ENCODE measurements around the gene INSYN2B.

The INSYN2B gene

DNA sequence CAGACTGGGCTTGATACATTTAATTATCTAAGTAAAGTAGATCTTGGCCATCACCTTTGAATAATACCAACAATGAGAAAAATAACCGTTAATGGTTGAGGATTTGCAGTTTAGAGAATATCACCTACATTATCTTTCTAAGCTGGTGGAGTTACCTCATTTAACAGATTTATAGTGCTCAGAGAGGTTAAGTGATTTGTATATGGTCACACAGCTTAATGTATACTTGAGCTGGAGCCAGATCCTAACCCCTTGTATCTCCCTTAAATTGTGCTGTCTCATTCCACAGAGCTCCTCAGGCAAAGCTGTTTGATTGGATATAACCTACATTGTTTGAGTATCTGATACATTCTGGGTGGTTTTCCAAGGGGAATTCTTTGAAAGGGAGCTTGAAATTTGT, 57.8 kb downstream of the INSYN2B start:
- no peak for DNase-seq

DNA sequence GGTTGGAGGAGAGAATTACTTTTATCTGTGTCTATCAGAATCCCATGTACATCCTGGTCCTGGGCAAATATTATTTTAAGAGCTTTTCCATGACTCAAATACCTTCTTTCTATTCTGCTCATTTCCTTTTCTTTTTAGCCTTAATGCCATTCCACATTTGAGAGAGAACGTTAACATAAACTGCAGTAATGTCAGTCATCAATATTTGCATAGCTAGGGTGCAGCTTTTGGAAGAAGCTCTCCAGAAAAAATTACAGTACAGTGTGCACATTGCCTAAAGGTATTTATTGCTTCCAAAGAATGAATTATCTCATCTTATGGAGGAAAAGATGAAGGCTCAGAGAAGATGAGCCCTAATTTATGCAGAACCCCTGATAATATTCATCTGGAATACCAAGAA, 58.3 kb downstream of the INSYN2B start:
- DNase-seq = no peak

GRCh38 chr5:169921384-169921783, 58.9 kb downstream of the INSYN2B start:
- no peak for DNase-seq

- no peak for DNase-seq
These were observed 59.8 kb downstream of the INSYN2B start for GRCh38 chr5:169920474-169920873.

DNA sequence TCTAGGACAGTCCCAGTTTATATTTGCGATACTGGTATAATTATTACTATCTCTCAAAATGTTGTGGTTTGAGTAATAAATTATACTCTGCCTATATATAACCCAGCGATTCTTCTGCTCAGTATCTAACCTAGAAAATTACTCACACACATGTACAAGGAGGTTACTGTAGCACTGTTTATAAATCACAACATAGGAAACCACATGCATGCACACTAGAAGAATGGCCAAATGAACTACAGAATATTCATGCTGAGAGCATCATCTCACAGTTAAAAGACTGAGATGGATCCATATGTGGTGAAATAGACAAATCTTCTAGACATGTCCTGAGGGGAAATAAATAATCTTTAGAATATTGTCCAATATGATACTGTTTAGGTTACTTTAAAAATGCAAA, 62.1 kb downstream of the INSYN2B start:
- no peak for DNase-seq

DNA sequence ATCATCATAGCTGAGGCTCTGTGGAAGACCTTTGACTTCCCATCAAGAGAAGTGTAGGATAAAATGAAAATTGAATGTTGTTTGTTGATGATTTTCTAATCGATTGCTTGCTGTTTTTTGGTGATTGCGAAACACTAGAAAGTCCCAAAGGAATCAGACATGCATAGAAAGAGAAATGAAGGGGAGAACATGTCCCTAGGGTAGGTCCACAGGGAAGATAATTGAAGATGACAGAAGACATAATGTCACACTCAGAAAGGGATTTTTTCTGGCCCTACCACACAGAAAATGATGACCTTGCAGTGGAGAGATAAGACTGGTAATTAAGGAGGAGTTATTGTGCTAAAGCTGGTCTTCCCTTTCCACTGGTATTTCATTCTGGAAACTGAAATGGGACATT, 62.8 kb downstream of the INSYN2B start:
- DNase-seq = no peak

GRCh38 chr5:169914766-169915165, 65.5 kb downstream of the INSYN2B start:
- DNase-seq = no peak

DNA sequence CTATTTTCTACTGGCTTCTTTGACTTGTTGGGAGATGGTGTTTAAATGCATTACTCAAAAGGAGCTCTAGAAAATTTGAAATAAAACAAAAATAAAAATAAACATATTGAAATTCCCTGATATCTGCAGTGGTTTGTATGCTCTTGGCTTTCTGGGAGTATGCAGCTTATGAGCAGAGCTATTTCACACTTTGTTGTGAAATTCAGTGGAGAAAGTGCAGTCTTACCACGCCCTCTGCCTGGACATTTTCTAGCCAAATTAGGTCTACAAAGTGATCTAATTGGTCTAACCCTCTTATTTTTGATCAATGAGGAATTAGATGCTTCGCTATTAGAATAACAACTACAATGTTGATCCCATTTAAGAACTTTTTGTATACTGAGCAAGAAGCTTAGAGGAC, 66.8 kb downstream of the INSYN2B start:
- no peak for DNase-seq

DNA sequence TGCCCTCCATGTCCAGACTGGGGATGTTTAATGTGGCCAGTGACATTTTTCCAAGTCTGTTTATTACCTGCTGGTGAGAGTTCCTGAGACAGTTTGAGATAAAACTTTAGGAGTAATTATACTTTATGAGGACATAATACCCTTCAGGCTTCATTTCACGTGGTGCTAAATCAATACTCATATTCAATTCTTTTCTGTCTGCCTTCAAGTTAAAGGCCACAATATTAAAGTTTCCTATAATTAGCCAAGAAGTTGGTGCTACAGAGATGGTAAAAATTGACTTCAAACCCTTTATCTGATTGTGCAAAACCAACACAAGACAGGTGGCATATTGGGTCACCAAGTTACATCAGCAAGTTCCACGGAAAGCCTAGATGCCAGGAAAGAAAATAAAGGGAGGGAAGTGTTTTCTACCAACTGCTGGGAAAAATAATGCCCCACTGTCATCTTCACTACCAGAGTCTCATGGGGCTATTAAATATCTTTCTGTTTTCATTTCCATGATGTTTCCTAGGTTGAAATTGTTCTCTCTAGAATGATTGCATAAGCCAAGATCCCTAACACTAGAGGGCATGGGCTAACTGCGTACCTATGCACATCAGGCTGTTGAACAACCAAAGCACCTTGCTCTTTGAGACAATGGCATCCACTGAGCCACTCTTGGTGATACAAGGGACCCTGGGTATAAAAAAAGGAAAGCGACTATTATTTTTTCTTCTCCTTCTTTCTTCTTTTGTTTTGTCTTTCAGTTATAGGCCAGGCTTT, 68.7 kb downstream of the INSYN2B start:
- no peak for DNase-seq

GRCh38 chr5:169910393-169910792, 69.9 kb downstream of the INSYN2B start:
- DNase-seq = no peak

DNA sequence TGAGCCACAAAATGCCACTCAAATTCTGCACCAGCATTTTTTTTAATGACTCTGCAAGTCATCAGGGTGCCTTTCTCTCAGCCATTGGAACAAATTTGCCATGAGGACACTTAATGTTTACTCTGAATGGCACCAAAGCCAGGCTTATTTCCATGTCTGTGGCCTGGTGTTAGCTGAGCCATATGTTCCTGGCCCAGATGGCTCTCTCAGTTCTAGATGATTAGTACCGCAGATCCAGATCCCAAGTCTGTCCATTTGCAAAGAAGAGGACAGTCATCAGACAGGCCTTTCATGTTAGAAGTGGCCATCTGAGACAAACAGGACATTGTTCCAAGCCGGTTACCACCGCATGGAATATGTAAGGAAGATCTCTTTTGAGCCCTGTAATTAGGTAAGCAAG, 70.3 kb downstream of the INSYN2B start:
- DNase-seq = no peak

GRCh38 chr5:169908864-169909263, 71.4 kb downstream of the INSYN2B start:
- DNase-seq = no peak

GRCh38 chr5:169906745-169907649, 73.3 kb downstream of the INSYN2B start:
- DNase-seq = no peak

GRCh38 chr5:169905017-169905416, 75.3 kb downstream of the INSYN2B start:
- DNase-seq = no peak

- DNase-seq = no peak
These were observed 75.8 kb downstream of the INSYN2B start for GRCh38 chr5:169904508-169904907.

DNA sequence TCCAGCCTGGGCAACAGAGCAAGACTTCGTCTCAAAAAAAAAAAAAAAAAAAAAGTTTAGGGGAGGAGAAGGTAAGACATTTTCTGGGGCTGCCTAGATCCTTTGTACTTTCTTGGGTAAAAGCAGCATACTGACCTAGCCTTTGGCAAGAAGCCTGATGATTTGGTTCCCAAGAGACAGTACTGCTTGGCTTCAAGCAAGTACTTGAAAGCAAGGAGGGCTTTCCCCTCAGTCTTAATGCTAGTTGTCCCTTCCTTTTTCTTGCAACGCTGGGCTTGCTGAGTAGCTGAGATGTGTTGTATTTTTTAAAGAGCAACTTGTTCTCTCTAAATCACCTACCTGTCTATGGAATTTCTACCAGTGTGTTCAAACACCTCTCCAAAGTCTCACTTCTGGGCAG, 76.2 kb downstream of the INSYN2B start:
- no peak for DNase-seq

DNA sequence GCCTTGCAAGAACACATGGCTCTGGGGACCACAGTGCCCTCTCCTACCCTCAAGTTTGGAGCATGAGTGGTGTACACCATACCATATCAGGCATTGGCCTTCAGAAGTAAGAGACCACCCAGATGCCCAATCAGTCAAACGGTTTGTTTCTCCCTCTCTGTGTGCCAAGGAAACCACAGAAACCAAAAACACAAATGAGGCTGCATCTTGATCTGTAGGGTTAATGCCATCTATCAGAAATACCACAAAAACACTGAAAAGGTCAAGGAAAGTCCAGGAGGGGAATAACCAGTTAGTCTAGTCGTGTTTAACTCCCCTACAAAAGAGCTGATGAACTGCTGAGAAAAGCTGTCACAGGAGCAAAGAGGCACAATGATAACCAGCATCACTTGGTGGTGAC, 78.4 kb downstream of the INSYN2B start:
- DNase-seq = no peak

DNA sequence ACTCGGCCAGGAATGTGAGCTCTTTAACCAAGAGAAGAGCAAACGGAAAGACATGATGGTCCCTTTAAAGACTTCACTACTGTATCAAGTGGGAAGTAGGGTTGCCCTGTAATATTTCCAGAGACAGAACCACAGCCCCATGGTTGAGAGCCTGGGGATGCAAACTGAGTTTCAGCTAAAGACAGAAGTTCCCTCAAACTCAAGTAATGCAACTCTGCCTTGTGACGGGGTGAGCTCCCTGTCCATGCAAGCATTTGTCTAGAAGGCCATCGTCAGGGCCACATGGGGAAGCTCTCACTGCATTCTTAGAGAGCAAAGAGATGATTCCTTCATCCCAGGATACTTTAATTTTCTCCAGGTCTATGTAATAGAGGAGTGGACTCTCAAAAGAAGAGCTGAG, 82.8 kb downstream of the INSYN2B start:
- DNase-seq = no peak

GRCh38 chr5:169895926-169896325, 84.4 kb downstream of the INSYN2B start:
- no peak for DNase-seq

- no peak for DNase-seq
These were observed 86.7 kb downstream of the INSYN2B start for GRCh38 chr5:169893571-169893970.

- DNase-seq = no peak
These were observed 87.3 kb downstream of the INSYN2B start for GRCh38 chr5:169893010-169893409.

DNA sequence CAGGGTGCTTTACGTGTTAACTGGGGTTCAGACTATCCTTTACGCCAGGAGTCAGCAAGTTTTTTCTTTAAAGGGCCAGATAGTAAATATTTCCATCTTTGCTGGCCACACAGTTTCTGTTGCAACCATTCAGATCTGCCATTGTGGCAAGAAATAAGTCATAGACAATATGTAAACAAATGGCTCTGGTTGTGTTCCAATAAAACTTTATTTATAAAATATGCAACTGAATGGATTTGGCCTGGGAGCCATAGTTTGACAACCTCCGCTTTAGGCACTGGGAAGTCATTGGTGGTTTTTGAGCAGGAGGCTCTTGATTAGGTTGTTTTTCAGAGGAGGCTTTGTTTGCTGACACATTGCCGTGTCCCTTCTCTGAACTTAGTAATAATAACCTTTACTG, 90.7 kb downstream of the INSYN2B start:
- no peak for DNase-seq

GRCh38 chr5:169886677-169887076, 93.6 kb downstream of the INSYN2B start:
- DNase-seq = no peak

- DNase-seq = no peak
These were observed 94.3 kb downstream of the INSYN2B start for GRCh38 chr5:169886033-169886432.
